H1 (cell line): ENCODE data around the gene RYR3. TPM values are rescaled to one million over a fixed set of nuclear protein-coding genes. Genes with fewer than 3 reads are reported as not detected.

Source experiments
- CTCF ChIA-PET: fragments of 300-600 bp; sonication (Branson Sonifier 250); formaldehyde crosslinking; loops from one replicate; lab custom pipeline; 2021; ENCODE audit not compliant: partially characterized antibody; lab: Charles Lee
- POLR2A ChIA-PET: fragments of 300-600 bp; sonication (Branson Sonifier 250); formaldehyde crosslinking; loops from one replicate; lab custom pipeline; 2021; ENCODE audit warnings: inconsistent platforms; ENCODE audit not compliant: partially characterized antibody; lab: Charles Lee
- DNase-seq, 2 experiments: peaks; one replicate each; pipeline versions ENCODE4 v3.0.0 to v3.0.0-alpha.2; 2010 to 2022; ENCODE audit warnings: low spot score in 2 of 2, low read depth in 1 of 2, mixed read lengths in 1 of 2
- FAIRE-seq: peaks from 2 replicates; lab custom pipeline; 2011; peaks lifted over from hg19 to GRCh38; lab: Jason Lieb, UNC
- H2AFZ ChIP-seq: 2 replicates; pipeline ENCODE4 v1.8.1; 2012; ENCODE audit warnings: low read length, inconsistent platforms
- H2AK5ac ChIP-seq: 2 replicates; pipeline ENCODE4 v1.6.1; 2013; ENCODE audit warnings: low read depth, low read length
- H2BK120ac ChIP-seq: replicated peaks from 2 replicates; pipeline ENCODE3; 2013; ENCODE audit warnings: low read depth, low read length, inconsistent platforms
- H2BK12ac ChIP-seq: 2 replicates; pipeline ENCODE4 v1.6.1; 2013; ENCODE audit warnings: low read depth, low read length
- H2BK15ac ChIP-seq: 2 replicates; pipeline ENCODE4 v1.6.1; 2013; ENCODE audit warnings: low read length
- H2BK20ac ChIP-seq: 2 replicates; pipeline ENCODE4 v1.6.1; 2013; ENCODE audit warnings: low read length
- H2BK5ac ChIP-seq: 2 replicates; pipeline ENCODE4 v1.6.1; 2013; ENCODE audit warnings: low read depth, low read length
- H3K14ac ChIP-seq: 2 replicates; pipeline ENCODE4 v1.6.1; 2013; ENCODE audit warnings: inconsistent platforms; ENCODE audit not compliant: insufficient read length
- H3K18ac ChIP-seq: 2 replicates; pipeline ENCODE4 v1.6.1; 2013; ENCODE audit warnings: low read length; ENCODE audit errors: extremely low read depth
- H3K23ac ChIP-seq: 2 replicates; pipeline ENCODE4 v1.6.1; 2013; ENCODE audit warnings: inconsistent platforms; ENCODE audit not compliant: insufficient read length
- H3K23me2 ChIP-seq: 2 replicates; pipeline ENCODE4 v1.6.1; 2013; ENCODE audit warnings: low read depth, low read length
- H3K27ac ChIP-seq: 2 replicates; pipeline ENCODE4 v1.6.1; 2011; ENCODE audit warnings: low read depth, low read length, inconsistent platforms
- H3K27me3 ChIP-seq, 4 experiments: replicated peaks in 1 of 4; 1 replicate in 1 of 4; 2 replicates in 3 of 4; pipeline versions ENCODE4 v1.6.1 to v1.8.1; 2011 to 2013; ENCODE audit warnings: low read length in 3 of 4, mild to moderate bottlenecking in 3 of 4, inconsistent platforms in 2 of 4, mixed read lengths in 2 of 4, moderate library complexity in 1 of 4; ENCODE audit not compliant: control insufficient read depth in 3 of 4, insufficient read depth in 3 of 4; ENCODE audit errors: extremely low read depth in 1 of 4
- H3K36me3 ChIP-seq, 4 experiments: 2 replicates each; pipeline versions ENCODE4 v1.6.1 to v1.8.1; 2011 to 2013; ENCODE audit warnings: mild to moderate bottlenecking in 4 of 4, low read length in 3 of 4, moderate library complexity in 2 of 4, control low read depth in 1 of 4, inconsistent platforms in 1 of 4; ENCODE audit not compliant: insufficient read depth in 4 of 4, control insufficient read depth in 2 of 4
- H3K4ac ChIP-seq: replicated peaks from 2 replicates; pipeline ENCODE3; 2013; ENCODE audit warnings: low read length, low read depth, mixed read lengths, inconsistent platforms; ENCODE audit not compliant: insufficient read length
- H3K4me1 ChIP-seq, 4 experiments: replicated peaks in 1 of 4; 1 replicate in 1 of 4; 2 replicates in 3 of 4; pipeline versions ENCODE4 v1.6.1 to v1.8.1; 2011 to 2013; ENCODE audit warnings: low read length in 3 of 4, inconsistent platforms in 2 of 4, mixed read lengths in 1 of 4; ENCODE audit not compliant: insufficient read depth in 4 of 4, control insufficient read depth in 3 of 4
- H3K4me2 ChIP-seq, 2 experiments: 2 replicates each; pipeline versions ENCODE4 v1.6.1 to v1.8.1; 2011 to 2013; ENCODE audit warnings: low read depth in 2 of 2, low read length in 2 of 2, control low read depth in 1 of 2, inconsistent platforms in 1 of 2, mild to moderate bottlenecking in 1 of 2; ENCODE audit not compliant: insufficient read depth in 1 of 2
- H3K4me3 ChIP-seq, 4 experiments: fragments of 200-600, 300-600 bp in 1 of 4; sonication (generic), shearing (Covaris generic), sonication (Bioruptor Twin) in 1 of 4; 2 replicates each; pipeline versions ENCODE4 v1.5.1 to v1.8.1; 2011 to 2016; ENCODE audit warnings: low read length in 4 of 4, low read depth in 3 of 4, control low read depth in 2 of 4, inconsistent platforms in 2 of 4, mild to moderate bottlenecking in 2 of 4, mixed read lengths in 1 of 4, moderate library complexity in 1 of 4; ENCODE audit not compliant: insufficient read depth in 2 of 4; ENCODE audit errors: extremely low read depth in 1 of 4
- H3K56ac ChIP-seq: replicated peaks from 2 replicates; pipeline ENCODE3; 2013; ENCODE audit warnings: low read depth, mild to moderate bottlenecking, mixed read lengths, low read length, inconsistent platforms; ENCODE audit not compliant: insufficient read length
- H3K79me1 ChIP-seq: 2 replicates; pipeline ENCODE4 v1.6.1; 2013; ENCODE audit warnings: low read depth, low read length, control low read depth
- H3K79me2 ChIP-seq, 2 experiments: 2 replicates each; pipeline versions ENCODE4 v1.6.1 to v1.8.1; 2012 to 2013; ENCODE audit warnings: low read length in 2 of 2, mild to moderate bottlenecking in 2 of 2, inconsistent platforms in 1 of 2; ENCODE audit not compliant: insufficient read depth in 2 of 2, control insufficient read depth in 1 of 2
- H3K9ac ChIP-seq, 4 experiments: replicated peaks in 1 of 4; 1 replicate in 1 of 4; 2 replicates in 3 of 4; pipeline versions ENCODE4 v1.6.1 to v1.8.1; 2011 to 2013; ENCODE audit warnings: low read depth in 3 of 4, low read length in 3 of 4, control low read depth in 2 of 4, mild to moderate bottlenecking in 2 of 4, moderate library complexity in 2 of 4, inconsistent platforms in 1 of 4; ENCODE audit errors: extremely low read depth in 1 of 4
- H3K9me3 ChIP-seq, 2 experiments: 2 replicates each; pipeline versions ENCODE4 v1.6.1 to v1.8.1; 2012 to 2013; ENCODE audit warnings: mild to moderate bottlenecking in 2 of 2, moderate library complexity in 2 of 2, control low read depth in 1 of 2, inconsistent platforms in 1 of 2, low read depth in 1 of 2, low read length in 1 of 2, mixed read lengths in 1 of 2; ENCODE audit not compliant: insufficient read depth in 2 of 2
- H4K20me1 ChIP-seq, 2 experiments: replicated peaks in 1 of 2; 2 replicates each; pipeline versions ENCODE3 to v1.8.1; 2011 to 2013; ENCODE audit warnings: inconsistent platforms in 2 of 2, low read length in 2 of 2, mild to moderate bottlenecking in 1 of 2; ENCODE audit not compliant: insufficient read depth in 2 of 2, control insufficient read depth in 1 of 2
- H4K5ac ChIP-seq: 2 replicates; pipeline ENCODE4 v1.6.1; 2013; ENCODE audit warnings: low read length, low read depth, mixed read lengths, inconsistent platforms; ENCODE audit not compliant: insufficient read length
- H4K8ac ChIP-seq: 2 replicates; pipeline ENCODE4 v1.8.0; 2013; ENCODE audit warnings: mild to moderate bottlenecking, moderate library complexity, low read length, inconsistent platforms; ENCODE audit not compliant: insufficient read depth; ENCODE audit errors: extremely low read depth
- H4K91ac ChIP-seq: replicated peaks from 2 replicates; pipeline ENCODE3; 2013; ENCODE audit warnings: low read length, mixed read lengths, inconsistent platforms; ENCODE audit not compliant: insufficient read length
- ATF2 ChIP-seq: IDR thresholded peaks from 2 replicates; pipeline ENCODE4 v1.6.1; 2012; ENCODE audit warnings: low read length, inconsistent platforms
- CEBPB ChIP-seq: IDR thresholded peaks from 2 replicates; pipeline ENCODE4 v1.6.1; 2012; ENCODE audit warnings: low read depth, low read length
- JUN ChIP-seq: IDR thresholded peaks from 2 replicates; pipeline ENCODE4 v1.6.1; 2011; ENCODE audit warnings: low read depth, mild to moderate bottlenecking, improper control_type of control experiment, low read length
- MAFK ChIP-seq: IDR thresholded peaks from 2 replicates; pipeline ENCODE4 v1.6.1; 2012; ENCODE audit warnings: low read depth, mild to moderate bottlenecking, improper control_type of control experiment, low read length
- NRF1 ChIP-seq: IDR thresholded peaks from 2 replicates; pipeline ENCODE4 v1.6.1; 2011; ENCODE audit warnings: mild to moderate bottlenecking, low read depth, low read length, improper control_type of control experiment
- RNF2 ChIP-seq: fragments of 200-900, 300-1000 bp; sonication (generic); IDR thresholded peaks from 2 replicates; pipeline ENCODE4 v1.7.1; 2016; ENCODE audit warnings: borderline replicate concordance, low read depth, mild to moderate bottlenecking, antibody characterized with exemption, low read length; ENCODE audit not compliant: poor library complexity, severe bottlenecking; ENCODE audit errors: missing control alignments
- SAP30 ChIP-seq: fragments of 300-600 bp; sonication (generic); IDR thresholded peaks from 2 replicates; pipeline ENCODE4 v1.7.1; 2012; ENCODE audit warnings: low read length, moderate library complexity, mild to moderate bottlenecking, inconsistent platforms; ENCODE audit not compliant: insufficient read depth, insufficient replicate concordance
- SIN3A ChIP-seq, 2 experiments: IDR thresholded peaks in 1 of 2; conservative IDR thresholded peaks in 1 of 2; 2 replicates each; pipeline ENCODE4 v1.6.1; 2011 to 2012; ENCODE audit warnings: low read length in 2 of 2, improper control_type of control experiment in 1 of 2, low read depth in 1 of 2, mild to moderate bottlenecking in 1 of 2
- SP4 ChIP-seq: IDR thresholded peaks from 2 replicates; pipeline ENCODE4 v1.6.1; 2012; ENCODE audit warnings: low read length, inconsistent platforms
- SRF ChIP-seq: IDR thresholded peaks from 2 replicates; pipeline ENCODE4 v1.6.1; 2011; ENCODE audit warnings: mild to moderate bottlenecking, low read depth, low read length, moderate library complexity
- YY1 ChIP-seq: IDR thresholded peaks from 2 replicates; pipeline ENCODE4 v1.6.1; 2011; ENCODE audit warnings: low read depth, mild to moderate bottlenecking, low read length
- WGBS, 2 experiments: shearing (Covaris generic) in 1 of 2; methylation state at CpG; one replicate each; pipeline versions ENCODE4 v1.1.6 to v1.1.7; 2013 to 2015; ENCODE audit warnings: low lambda C conversion rate in 2 of 2, mixed read lengths in 2 of 2, inconsistent platforms in 1 of 2, low coverage in 1 of 2, missing lambda C conversion rate in 1 of 2; ENCODE audit not compliant: insufficient replicate concordance in 2 of 2, insufficient coverage in 1 of 2, insufficient read length in 1 of 2; ENCODE audit errors: extremely low coverage in 1 of 2, missing lambda C conversion rate in 1 of 2; 5-methylcytosine and 5-hydroxymethylcytosine counted together
- polyA plus RNA-seq, 7 experiments: library from polyadenylated mRNA; depleted of rRNA in 3 of 7; stranded (reverse) in 5 of 7; unstranded in 2 of 7; fragments of >200 nt in 5 of 7; fragments of 200-250 nt in 2 of 7; gene quantifications; 1 replicate in 5 of 7; 2 replicates in 1 of 7; 4 replicates in 1 of 7; pipeline versions ENCODE4 v1.2.1 to v1.2.3, GENCODE V29; 2011 to 2013; ENCODE audit warnings: missing spikeins in 2 of 7, mixed read lengths in 2 of 7
- total RNA-seq: library from RNA; stranded (reverse); fragmentation: NEBNext Ultra II Directional; extraction: Animal tissue kit (Norgen Biotek cat#: 25700); gene quantifications from 2 replicates; pipeline ENCODE4 v1.2.1, GENCODE V29; 2021
- TF ChIP-seq, protein P1 (sequence below): IDR thresholded peaks from 2 replicates; pipeline ENCODE4 v1.6.1; 2011; ENCODE audit warnings: low read depth, mild to moderate bottlenecking, low read length; ENCODE audit not compliant: insufficient read depth

Gene RYR3
- total and polyA plus RNA-seq, 2 of the 8 experiments (the other 6 are each of a cell fraction or from before 2014, with no cell fraction given): 0.33 to 3.4 TPM

DNA sequence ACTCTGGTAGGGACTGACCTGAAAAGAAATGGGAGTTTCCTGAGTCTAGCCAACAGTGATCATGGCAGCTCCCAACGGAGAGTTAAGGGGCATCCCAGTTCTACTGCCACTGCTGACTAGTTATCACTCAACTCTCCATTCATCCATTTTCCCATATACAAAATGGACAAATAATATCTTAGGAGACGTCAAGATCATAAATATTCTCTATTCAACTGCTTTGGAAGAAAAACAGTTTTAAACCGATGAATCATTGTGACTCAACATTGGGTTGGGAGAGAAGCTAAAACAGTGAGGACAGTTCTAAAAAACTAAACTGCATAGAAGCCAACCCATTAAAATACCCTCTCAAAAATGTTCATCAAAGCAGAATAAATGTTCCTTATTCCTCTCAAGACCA lies 600.0 kb downstream of the RYR3 start:
- no peak overlapping the region for H4K8ac ChIP-seq
- H2BK5ac ChIP-seq: no peak overlapping the region
- H3K36me3 ChIP-seq: no peaks in the 10 kb centered on the region
- H2BK120ac ChIP-seq: no peak overlapping the region
- no peak overlapping the region for H2BK15ac ChIP-seq
- H3K56ac ChIP-seq: no peak overlapping the region
- no peak overlapping the region for H3K23ac ChIP-seq
- no peaks in the 10 kb centered on the region for H3K79me1 ChIP-seq
- H3K14ac ChIP-seq: no peak overlapping the region
- H3K9ac ChIP-seq: no peak overlapping the region
- no peaks in the 10 kb centered on the region for H4K20me1 ChIP-seq
- 92% methylated on average over 3 of the region's 3 CpGs; no CpG with 5 or more reads in 1 of the 2 experiments for WGBS, 2 experiments
- H3K27me3 ChIP-seq: no peaks in the 10 kb centered on the region
- no peak overlapping the region for H2AFZ ChIP-seq
- ChIA-PET CTCF (interaction anchor here (1.0 to 2.5 kb wide), 3 partner anchors 10 to 134 kb away, joined by 3 to 10 read pairs (median 5); no protein-coding TSS in a partner anchor), POLR2A (no interaction called here)
- no peak overlapping the region for H3K18ac ChIP-seq
- no peak overlapping the region for H3K4me2 ChIP-seq
- H2BK12ac ChIP-seq: no peak overlapping the region
- no peak overlapping the region for H4K91ac ChIP-seq
- no peak overlapping the region for H2AK5ac ChIP-seq
- no peak overlapping the region for H3K27ac ChIP-seq
- no peak overlapping the region for H2BK20ac ChIP-seq
- H3K23me2 ChIP-seq: no peaks in the 10 kb centered on the region
- peaks cover 2 to 8% (median 5%) of the 10 kb centered on the region in 4 experiments; a peak in 5 of 7 replicates for H3K4me1 ChIP-seq
- no peak overlapping the region for H3K4me3 ChIP-seq
- H4K5ac ChIP-seq: no peak overlapping the region
- DNase-seq (no peak), FAIRE-seq (no peak)
- H3K79me2 ChIP-seq: no peaks in the 10 kb centered on the region
- H3K9me3 ChIP-seq: no peaks in the 10 kb centered on the region
- H3K4ac ChIP-seq: no peak overlapping the region
- TF ChIP-seq RNF2: no peak
- no peak for TF ChIP-seq NRF1
- no peak for TF ChIP-seq YY1
- TF ChIP-seq CEBPB: no peak
- TF ChIP-seq SIN3A (conservative IDR thresholded peaks at IDR 0.05 in 1 of 2, IDR thresholded peaks at IDR 0.05 in 1 of 2; ENCODE audit: low read depth in 1 of 2, low read length in 2 of 2): no peak
- TF ChIP-seq ATF2: no peak
- TF ChIP-seq SRF: no peak
- TF ChIP-seq, protein P1, sequence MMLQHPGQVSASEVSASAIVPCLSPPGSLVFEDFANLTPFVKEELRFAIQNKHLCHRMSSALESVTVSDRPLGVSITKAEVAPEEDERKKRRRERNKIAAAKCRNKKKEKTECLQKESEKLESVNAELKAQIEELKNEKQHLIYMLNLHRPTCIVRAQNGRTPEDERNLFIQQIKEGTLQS: no peak
- TF ChIP-seq SAP30: no peak
- TF ChIP-seq SP4: no peak
- no peak for TF ChIP-seq JUN
- no peak for TF ChIP-seq MAFK
